C4-2B (cell line): ENCODE data around the gene MEIOB.

Experiments used
- H3K27ac ChIP-seq: fragments of 450-650 bp; 2 replicates; pipeline ENCODE4 v1.5.1; 2017
- CTCF ChIP-seq: fragments of 450-650 bp; conservative IDR thresholded peaks from 2 replicates; pipeline ENCODE4 v1.5.1; 2017; ENCODE audit warnings: mild to moderate bottlenecking
- ZFX ChIP-seq: fragments of 450-650 bp; IDR thresholded peaks from 2 replicates; pipeline ENCODE4 v1.6.1; 2017

The MEIOB gene

GRCh38 chr16:1832838-1833454 is 39.0 kb downstream of the MEIOB start:
- H3K27ac ChIP-seq, result no peak overlapping the region
- no peak for TF ChIP-seq ZFX
- TF ChIP-seq CTCF, result no peak

GRCh38 chr16:1831186-1832075 is 40.5 kb downstream of the MEIOB start:
- TF ChIP-seq ZFX, result no peak
- no peak for TF ChIP-seq CTCF
- H3K27ac ChIP-seq, result no peak overlapping the region

- no peak overlapping the region for H3K27ac ChIP-seq
- TF ChIP-seq CTCF (no peak), ZFX (no peak)
Measured at GRCh38 chr16:1830213-1830612, 41.8 kb downstream of the MEIOB start.

DNA sequence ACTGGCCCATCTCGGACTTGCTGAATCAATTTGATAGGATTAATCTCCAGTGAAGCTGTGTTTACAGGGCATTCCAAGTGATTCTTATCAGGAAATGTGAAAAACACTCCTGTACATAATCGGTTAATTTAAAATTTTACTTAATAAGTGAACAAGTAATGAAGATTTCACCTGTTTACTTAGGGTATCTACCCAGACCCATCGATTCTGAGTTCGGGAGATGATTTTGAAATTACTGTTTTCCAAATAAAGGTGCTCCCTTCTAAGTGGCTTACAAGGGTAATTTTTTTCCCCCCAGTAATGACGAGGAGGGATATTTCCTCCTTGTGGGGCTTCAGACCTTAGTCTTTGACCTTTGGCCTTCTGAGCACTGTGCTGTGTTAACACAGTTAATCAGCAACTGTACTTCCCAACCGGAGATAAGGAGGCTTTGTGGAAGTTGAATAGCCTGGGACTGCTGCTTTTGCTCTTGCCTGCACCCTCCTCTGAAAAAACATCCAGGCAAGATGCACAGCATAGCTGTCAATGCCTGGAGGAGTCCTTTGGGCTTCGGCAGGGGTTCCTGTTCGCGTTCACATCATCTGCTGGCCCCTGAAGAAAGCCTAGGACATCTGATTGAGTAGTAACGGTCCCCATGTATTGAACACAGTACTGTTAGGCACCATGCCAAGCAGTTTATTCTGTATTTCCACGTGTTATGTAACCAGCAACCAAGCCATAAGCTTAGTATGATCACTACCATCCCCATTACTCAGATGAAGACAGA is 43.1 kb downstream of the MEIOB start:
- no peak overlapping the region for H3K27ac ChIP-seq

GRCh38 chr16:1826691-1827573 is 45.0 kb downstream of the MEIOB start, which contains the start of the genes FAHD1 and HAGH:
Gene FAHD1 (plus strand): TSS chr16:1827206. CDS start chr16:1827239, 33 bp downstream.
Gene HAGH (minus strand): TSS chr16:1826825. CDS start chr16:1826787, 38 bp downstream.
- TF ChIP-seq ZFX (peak; percentile 88), CTCF (no peak)
- peak within 1 kb of the TSS; percentile 95 for H3K27ac ChIP-seq

More for the DNA sequence above, 43.1 kb downstream of the MEIOB start:
- TF ChIP-seq ZFX, result no peak
- no peak for TF ChIP-seq CTCF

DNA sequence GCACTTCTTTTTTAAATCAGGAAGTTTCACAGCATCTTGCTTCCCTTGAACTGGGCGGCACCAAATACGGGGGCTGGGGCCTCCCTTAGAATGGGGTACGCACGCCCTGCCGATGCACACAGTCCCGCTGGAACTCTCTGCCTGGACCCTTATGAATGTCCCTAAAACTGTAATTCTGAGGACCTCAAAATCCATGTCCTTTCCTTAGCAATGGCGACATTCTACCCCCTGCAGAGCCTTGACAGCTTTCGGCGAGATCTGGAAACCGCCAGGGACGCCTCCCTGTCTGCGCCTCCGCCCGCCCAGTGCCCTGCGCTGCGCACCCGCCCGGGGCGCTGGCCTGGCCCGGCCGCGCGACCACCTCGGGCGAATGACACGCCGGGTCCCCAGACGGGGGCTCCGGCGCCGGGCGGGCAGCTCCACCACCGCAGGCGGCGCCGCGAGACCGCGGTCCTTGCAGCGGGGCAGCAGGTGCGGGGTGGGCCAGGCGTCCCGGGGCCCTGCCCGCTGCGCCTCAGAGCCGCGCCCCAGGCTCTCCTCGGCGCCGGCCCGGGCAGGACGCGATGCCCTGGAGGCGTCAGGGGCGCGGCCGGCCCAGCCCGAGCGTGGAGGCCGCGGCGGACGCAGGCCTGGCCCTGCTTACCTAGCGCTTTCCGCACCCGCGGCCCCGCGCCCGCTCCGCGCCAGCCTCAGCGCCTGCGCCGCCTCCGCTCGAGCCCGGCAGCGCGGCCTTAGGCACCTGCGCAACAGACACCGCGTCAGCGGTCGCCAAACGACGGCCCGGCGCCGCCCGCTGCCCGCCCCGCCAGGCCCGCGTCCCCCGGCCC is 45.9 kb downstream of the MEIOB start:
- TF ChIP-seq ZFX (no peak), CTCF (no peak; the same call in 1 of the 2 replicates)
- peak overlapping the region; percentile 95 for H3K27ac ChIP-seq
